Kidney epithelial cell (primary cell): ENCODE results near the gene NTMT1. TPM values are rescaled to one million over a fixed set of nuclear protein-coding genes. Genes with fewer than 3 reads are reported as not detected.

Source experiments
- DNase-seq: peaks from one replicate; pipeline ENCODE4 v3.0.0-alpha.2; 2010; ENCODE audit warnings: low read depth
- H3K27me3 ChIP-seq: 2 replicates; pipeline ENCODE4 v1.6.0; 2011; ENCODE audit warnings: low read length; ENCODE audit not compliant: control insufficient read depth, insufficient read depth
- H3K36me3 ChIP-seq: 2 replicates; pipeline ENCODE4 v1.5.1; 2011; ENCODE audit warnings: low read length; ENCODE audit not compliant: control insufficient read depth, insufficient read depth
- H3K4me3 ChIP-seq: 2 replicates; pipeline ENCODE4 v1.5.1; 2011; ENCODE audit warnings: low read depth, mild to moderate bottlenecking, control low read depth, low read length
- total RNA-seq: library from RNA; depleted of rRNA; stranded (reverse); fragments of >200 nt; gene quantifications from 2 replicates; pipeline ENCODE4 v1.2.3, GENCODE V29; 2015
- TF ChIP-seq, protein P1 (sequence below): IDR thresholded peaks from 2 replicates; pipeline ENCODE4 v1.5.1; 2011; ENCODE audit warnings: mild to moderate bottlenecking, moderate library complexity, low read length, control low read depth, inconsistent platforms; ENCODE audit not compliant: insufficient read depth, poor library complexity, severe bottlenecking

NTMT1 gene
- total RNA-seq, 1 donor from 2014 or later = 52.6 TPM

DNA sequence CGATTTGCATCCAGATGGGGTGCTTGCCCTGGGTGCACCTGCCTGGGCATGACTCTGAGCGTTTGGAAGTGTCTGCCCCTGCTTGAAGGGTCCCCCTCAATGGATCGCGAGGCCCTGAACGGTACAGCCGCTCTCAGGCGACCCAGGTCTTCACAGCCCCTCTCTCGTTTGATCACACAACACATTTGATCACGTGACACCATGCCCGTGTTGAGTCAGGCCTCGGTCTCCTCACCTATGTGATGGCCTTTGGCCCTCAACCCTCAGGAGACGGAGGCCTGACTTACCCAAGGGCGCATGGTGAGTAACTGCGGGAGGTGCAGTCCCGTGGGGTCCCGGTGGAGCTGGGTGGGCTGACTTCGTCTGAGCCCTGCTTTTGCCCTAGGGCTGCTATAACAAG is 18.9 kb downstream of the NTMT1 start:
- Histone ChIP-seq H3K4me3 (no peak overlapping the region), H3K36me3 (no peaks in the 10 kb centered on the region), H3K27me3 (no peaks in the 10 kb centered on the region)
- TF ChIP-seq, protein P1, sequence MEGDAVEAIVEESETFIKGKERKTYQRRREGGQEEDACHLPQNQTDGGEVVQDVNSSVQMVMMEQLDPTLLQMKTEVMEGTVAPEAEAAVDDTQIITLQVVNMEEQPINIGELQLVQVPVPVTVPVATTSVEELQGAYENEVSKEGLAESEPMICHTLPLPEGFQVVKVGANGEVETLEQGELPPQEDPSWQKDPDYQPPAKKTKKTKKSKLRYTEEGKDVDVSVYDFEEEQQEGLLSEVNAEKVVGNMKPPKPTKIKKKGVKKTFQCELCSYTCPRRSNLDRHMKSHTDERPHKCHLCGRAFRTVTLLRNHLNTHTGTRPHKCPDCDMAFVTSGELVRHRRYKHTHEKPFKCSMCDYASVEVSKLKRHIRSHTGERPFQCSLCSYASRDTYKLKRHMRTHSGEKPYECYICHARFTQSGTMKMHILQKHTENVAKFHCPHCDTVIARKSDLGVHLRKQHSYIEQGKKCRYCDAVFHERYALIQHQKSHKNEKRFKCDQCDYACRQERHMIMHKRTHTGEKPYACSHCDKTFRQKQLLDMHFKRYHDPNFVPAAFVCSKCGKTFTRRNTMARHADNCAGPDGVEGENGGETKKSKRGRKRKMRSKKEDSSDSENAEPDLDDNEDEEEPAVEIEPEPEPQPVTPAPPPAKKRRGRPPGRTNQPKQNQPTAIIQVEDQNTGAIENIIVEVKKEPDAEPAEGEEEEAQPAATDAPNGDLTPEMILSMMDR = no peak
- no peak for DNase-seq

- TF ChIP-seq, protein P1 = no peak
- Histone ChIP-seq H3K27me3 (no peaks in the 10 kb centered on the region), H3K36me3 (no peaks in the 10 kb centered on the region), H3K4me3 (no peak overlapping the region)
- DNase-seq = no peak
Measured at GRCh38 chr9:129646252-129646651, 20.3 kb downstream of the NTMT1 start.

DNA sequence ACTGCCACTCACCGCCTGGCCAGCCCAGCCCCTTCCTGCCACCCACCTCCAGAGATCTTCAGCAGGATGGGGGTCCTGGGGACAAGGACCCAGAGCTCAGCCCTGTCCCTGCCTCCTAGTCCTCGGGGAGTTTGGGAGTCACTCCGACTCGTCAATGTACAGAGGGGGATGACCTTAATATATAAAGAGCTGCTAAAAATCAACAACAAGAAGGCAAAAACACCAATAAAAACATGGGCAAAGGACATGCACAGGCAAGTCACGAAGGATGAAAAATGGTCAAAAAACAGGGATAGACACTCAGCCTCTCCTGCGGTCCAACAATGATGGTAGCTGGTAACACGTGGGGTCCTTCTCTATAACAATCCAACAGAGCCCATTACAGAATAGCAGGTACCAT is 20.7 kb downstream of the NTMT1 start:
- DNase-seq = no peak
- Histone ChIP-seq H3K36me3 (no peaks in the 10 kb centered on the region), H3K4me3 (no peak overlapping the region), H3K27me3 (no peaks in the 10 kb centered on the region)
- TF ChIP-seq, protein P1 = no peak

DNA sequence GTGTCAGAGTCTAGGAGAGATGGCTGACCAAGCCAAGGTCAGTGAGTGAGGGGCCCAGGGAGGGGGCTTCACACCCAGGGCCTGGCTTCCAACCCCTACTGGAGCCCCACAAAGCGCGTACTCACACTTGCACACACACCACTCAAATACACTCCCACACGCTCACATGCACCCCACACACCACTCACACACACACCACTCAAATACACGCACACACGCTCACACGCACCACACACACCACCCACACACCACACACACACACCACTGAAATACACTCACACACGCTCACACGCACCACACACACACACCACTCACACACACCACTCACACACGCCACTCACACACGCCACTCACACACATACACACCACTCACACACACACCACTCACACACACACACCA is 21.7 kb downstream of the NTMT1 start:
- TF ChIP-seq, protein P1 = no peak
- Histone ChIP-seq H3K27me3 (no peaks in the 10 kb centered on the region), H3K4me3 (no peak overlapping the region), H3K36me3 (no peaks in the 10 kb centered on the region)
- DNase-seq = no peak

DNA sequence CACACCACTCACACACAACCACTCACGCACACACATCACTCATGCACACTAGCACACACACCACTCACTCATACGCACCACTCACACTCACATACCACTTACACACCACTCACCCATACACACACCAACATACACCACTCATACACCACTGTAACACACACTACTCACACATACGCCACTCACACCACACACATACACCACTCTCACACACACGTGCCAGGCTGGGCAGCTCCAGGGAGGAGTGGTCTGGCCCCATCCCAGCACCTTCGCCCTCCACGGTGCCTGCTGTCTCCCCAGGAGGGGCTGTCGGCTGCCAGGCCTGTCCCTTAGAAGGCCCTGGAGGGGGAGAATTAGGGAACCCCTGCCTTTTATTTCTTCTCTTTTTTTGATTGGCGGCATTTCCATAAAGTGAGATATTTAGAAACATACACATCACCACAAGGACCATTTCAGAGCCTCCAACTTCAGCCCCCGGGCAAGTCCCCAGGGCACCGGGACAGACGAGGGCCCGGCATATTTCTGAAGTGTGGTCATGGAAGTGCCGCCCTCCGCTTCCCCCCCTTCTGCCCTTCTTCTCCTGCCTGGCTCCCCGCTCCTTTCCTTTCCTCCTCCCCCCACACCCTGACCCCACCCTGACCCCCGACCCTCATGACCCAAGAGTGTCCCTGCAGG is 22.3 kb downstream of the NTMT1 start:
- no peak for DNase-seq
- H3K4me3 ChIP-seq = no peak overlapping the region
- no peaks in the 10 kb centered on the region for H3K36me3 ChIP-seq
- H3K27me3 ChIP-seq = no peaks in the 10 kb centered on the region
- TF ChIP-seq, protein P1 = no peak

- no peaks in the 10 kb centered on the region for H3K27me3 ChIP-seq
- no peak for DNase-seq
- H3K36me3 ChIP-seq = no peaks in the 10 kb centered on the region
- TF ChIP-seq, protein P1 = no peak
- H3K4me3 ChIP-seq = no peak overlapping the region
Measured at GRCh38 chr9:129648764-129649115, 22.8 kb downstream of the NTMT1 start.
